Fibroblast of skin of back (primary cell): Measurements from ENCODE around the gene MED12L.
"Not testable (repeated sequence)": the region's sequence is repeated elsewhere in the genome, so short reads cannot be mapped to it uniquely, and the experiment has no call there.

Source experiments
- DNase-seq: peaks from one replicate; pipeline ENCODE4 v3.0.0-alpha.2; 2013

The MED12L gene

DNA sequence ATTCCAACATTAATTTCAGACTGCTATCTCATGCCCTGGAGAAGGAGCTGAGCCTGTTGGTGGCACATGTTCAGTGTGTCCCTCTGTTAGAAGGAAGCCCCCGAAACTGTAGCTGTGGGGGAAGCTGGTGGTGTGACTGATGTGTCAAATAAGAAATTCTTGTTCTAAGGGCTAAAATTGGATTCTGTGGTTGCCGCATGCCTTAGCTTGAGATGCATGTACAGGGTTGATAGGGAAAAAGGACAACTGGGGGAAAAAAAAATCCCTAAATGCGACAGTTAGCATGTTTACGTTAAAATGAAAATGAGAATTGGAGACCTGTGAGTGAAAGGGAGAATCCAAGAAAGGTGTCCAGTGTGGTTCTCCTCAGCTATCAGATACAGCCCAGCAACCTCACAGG, 58.6 kb downstream of the MED12L start:
- DNase-seq: no peak

- no peak for DNase-seq
Observed at GRCh38 chr3:151144760-151145159, 59.3 kb downstream of the MED12L start.

GRCh38 chr3:151145713-151146070, 60.2 kb downstream of the MED12L start:
- DNase-seq: no peak

DNA sequence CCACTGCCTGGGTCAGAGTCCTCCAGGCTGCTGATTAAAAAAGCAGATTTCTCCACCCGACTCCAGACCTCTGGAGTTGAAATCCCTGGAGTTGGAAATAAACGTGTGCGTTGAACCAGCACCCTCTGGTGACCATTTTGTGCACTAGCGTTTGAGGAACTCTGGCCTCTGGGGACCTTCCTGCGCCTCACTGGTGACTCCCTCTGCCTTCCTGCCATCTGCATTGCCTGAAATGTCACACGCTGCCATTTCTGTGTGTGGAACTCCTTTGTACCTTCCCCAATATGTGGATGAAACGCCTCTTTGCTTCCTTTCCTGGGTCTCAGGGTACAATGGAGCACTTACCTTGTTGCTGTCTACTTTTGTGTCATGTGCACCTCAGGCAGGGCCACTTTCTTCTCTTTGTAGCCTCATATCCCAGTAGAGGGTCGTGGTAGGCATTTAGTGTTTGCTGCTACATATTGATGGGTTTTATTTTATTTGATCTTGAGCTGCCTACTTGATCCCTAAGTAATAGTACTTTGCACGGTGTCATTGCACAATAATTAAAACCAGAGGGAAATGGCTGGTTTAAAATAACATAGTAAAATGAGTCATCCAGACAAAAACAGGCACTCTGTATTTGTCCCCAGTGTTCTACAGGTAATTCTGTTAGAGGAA, 60.7 kb downstream of the MED12L start:
- DNase-seq: peak; percentile 83

GRCh38 chr3:151146731-151147091, 61.2 kb downstream of the MED12L start:
- peak; percentile 2 for DNase-seq

- no peak for DNase-seq
Observed at GRCh38 chr3:151147299-151147698, 61.8 kb downstream of the MED12L start.

- no peak for DNase-seq
Observed at GRCh38 chr3:151152455-151153079, 67.1 kb downstream of the MED12L start.

DNA sequence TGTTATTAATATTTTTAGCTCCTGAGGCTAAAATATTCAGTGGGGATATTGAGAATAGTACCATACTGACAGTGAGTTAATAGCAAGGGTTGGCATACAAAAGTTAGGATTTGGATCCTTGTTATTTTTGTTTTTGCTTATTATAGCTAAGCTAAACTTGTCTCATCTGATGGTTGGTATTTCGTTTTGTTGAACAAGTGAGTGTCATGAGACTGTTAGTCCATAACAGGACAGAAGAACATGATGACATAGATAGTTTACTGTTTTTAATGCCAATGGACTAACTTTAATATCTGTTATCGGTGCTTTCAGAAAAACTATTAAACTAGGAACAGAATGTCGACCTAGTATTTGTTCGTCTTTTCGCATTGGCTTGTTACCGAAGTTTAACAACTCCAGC, 69.1 kb downstream of the MED12L start:
- no peak for DNase-seq

DNA sequence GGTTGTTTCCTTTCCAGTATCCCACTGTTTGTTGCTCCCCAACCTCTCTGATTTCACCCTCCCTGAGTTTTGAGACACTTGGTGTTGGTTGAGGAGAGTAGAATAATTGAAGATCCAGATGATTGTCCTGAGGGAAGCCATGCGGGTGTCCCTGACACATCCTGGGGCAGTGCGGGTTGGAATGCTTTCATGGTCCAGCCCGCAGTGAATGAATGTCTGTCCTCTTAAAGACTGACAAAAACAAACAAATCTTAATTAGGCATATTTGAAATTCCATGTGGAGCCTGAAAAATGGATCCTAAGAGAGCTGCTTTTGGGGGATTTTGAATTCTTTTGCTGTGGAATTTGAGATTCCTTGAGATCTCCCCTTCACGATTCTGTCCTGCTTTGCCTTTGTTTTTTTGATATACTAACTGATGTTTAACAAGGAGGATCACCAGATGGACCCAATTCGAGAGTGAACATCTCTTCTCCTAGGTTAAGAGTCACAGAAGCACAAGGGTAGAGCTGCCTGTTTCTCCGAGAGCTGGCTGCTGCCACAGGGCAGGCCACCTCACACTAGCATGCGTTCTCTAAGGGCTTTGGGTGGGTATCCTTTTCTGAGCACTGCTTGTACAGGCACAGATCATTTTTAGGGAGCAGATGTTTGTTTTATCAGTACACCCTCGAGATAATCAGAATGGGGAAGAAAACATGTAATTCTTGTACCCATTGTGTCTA, 70.1 kb downstream of the MED12L start:
- peak; percentile 26 for DNase-seq

DNA sequence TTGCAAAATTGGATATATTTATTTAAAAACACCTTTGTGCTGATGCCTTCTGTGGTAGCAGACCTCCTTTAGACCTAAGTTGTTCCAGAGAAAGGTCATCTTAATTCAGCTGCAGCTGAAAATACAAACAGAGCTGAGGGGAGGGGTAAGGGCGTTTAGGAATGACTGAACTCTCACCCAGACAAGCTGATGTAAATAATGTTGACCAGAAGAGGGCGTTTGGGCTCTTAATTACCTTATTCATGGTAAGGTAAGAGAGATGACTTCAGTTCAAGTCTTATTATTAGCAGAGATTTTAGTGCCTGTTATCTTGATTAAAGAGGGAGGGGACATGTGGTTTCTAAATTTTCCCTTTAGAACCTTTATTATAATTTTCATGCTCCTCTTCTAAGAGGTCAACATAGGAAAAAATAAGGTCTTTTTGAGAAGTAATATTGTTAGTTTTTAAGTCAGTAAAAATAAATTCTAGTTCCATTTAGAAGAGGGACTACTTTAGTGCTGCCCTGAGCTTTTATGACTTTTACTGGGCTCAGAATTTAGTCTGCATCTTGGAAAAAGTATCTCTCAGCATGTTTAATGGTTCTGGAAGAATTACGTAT, 71.3 kb downstream of the MED12L start:
- peak; percentile 59 for DNase-seq

DNA sequence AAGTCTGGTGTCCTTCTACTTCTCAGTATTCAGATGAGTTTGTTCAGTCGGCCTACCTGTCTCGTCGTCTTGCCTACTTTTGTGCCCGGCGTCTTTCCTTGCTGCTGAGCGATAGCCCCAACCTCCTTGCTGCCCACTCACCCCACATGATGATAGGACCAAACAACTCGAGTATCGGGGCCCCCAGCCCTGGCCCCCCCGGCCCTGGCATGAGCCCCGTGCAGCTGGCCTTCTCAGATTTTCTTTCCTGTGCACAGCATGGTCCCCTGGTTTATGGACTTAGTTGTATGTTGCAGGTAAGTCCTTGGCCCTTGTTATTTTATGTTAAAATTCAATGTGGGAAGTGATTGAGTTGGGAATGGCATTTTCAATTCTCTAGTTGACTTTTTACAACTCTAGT, 74.3 kb downstream of the MED12L start:
- DNase-seq: no peak

DNA sequence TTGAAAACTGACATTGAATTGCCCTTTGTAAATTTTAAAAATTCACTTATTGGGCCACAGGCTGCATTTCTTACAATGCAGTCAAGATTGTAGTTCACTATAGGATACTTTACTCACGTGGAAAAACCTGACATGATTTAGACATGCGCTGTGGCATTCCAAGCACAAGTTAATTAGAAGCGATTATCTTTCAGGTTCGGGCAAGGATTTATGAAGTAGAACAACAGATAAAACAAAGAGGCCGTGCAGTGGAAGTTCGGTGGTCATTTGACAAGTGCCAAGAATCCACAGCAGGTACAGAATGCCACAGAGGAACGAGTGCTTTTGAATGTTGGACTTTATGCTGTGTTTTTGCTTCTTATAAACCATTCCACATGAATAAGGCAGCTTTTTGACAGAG, 79.8 kb downstream of the MED12L start:
- no peak for DNase-seq

- DNase-seq: no peak
Observed at GRCh38 chr3:151166161-151166560, 80.7 kb downstream of the MED12L start.

DNA sequence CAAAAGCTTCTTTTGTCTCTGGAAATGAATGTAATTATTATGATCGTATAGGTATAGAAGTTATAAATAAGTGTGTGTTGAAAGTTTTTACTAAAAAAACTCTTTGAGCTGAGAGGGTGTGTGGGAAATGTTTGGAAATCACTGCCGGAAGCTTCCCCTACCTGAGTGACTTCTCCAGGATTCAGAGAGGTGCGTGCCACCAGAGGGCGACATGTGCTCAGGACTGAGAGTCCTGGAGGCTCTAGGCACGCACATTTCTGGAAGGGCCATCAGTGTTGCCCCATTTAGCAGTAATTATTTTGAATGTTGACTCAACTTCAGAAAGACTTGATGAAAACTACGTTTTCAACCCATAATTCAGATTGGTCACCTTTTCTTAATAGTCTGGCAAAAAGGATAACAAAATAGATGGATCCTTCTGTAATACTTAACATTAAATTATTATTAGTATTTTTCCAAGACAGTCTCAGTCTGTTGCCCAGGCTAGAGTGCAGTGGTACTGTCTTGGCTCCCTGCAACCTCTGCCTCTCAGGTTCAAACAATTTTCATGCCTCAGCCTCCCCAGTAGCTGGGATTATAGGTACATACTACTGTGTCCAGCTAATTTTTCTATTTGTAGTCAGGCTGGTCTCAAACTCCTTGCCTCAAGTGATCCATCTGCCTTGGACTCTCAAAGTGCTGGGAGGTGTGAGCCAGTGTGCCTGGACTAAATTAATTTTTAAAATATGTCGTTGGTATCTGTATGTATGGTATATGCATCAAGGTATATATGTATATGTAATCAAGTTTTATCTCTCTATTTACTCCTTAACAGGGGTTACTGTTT, 83.0 kb downstream of the MED12L start:
- peak; percentile 66 for DNase-seq

DNA sequence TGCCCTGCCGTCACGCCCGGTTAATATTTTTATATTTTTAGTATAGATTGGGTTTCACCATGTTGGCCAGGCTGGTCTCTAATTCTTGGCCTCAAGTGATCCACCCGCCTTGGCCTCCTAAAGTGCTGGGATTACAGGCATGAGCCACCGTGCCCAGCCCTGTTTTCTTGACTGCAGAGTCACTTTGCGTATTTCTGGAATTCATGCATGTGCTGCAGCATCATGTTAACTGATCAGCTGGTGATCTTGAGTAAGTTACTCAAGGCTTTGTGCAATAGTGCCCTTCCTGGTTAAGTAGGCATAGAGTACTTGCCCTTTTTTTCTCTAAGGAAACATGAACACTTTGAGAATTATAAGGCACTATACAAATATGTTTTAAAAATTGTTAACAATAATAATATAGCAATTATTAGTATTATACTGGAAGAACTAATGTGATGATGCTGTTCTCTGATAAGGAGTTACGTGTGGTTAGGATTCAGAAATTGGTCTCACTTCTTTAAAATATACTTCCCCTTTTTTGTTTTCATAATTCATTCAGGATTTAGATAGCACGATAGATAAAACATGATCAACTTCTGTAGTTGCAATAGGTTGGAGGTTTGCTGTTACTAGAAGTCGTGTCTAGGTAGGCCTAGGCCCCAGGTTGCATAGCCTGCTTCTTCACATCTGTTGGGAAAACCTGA, 83.9 kb downstream of the MED12L start:
- no peak for DNase-seq

- not testable (repeated sequence) for DNase-seq
Observed at GRCh38 chr3:151169948-151170679, 84.7 kb downstream of the MED12L start.

DNA sequence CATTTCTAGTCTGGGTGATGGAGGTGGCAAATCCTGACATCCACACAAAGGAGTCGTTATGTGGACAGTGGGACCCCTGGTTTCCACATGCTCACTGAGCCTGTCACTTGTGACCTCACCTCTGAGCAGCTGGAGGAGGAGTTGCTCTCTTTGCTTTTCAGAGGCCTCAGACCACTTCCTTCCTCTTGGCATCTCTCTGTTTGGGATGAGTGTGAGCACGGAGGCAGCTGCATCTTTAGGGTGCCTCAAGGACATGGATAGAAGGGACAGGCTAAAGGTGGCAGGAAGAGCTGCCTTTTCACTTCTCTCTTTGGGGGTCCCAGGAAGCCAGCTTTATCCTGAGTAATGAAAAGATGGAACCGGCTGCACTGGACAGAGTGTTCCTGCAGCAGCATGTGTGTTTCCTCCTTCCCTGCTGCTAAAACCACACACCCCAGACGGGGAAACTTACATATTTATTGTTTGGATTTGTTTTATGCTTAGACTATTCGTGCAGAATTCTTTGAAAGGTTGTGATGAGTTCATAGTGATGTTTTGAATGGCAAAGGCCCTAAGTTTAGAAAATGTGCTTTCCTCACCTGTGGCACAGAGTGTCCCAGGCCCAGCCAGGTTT, 85.8 kb downstream of the MED12L start:
- DNase-seq: peak; percentile 6

DNA sequence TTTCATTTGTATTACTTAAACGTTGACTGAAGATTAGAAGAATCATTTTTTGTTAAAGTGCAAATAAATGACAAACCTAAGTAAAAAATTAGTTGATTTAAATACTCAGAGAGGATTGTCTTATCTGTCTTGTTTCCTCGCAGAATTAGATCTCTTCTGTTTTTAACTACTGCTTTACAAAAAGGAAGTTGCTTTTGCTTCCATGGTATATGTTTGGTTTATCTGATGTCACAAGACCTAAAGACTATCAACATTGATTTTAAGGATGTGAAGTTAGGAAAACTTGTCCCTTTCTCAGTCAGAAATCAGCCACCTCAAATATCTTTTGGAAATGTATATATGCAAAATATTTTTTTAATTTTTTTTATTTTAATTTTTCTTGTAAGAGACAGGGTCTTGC, 88.9 kb downstream of the MED12L start:
- no peak for DNase-seq

GRCh38 chr3:151175952-151176351, 90.5 kb downstream of the MED12L start:
- DNase-seq: no peak

DNA sequence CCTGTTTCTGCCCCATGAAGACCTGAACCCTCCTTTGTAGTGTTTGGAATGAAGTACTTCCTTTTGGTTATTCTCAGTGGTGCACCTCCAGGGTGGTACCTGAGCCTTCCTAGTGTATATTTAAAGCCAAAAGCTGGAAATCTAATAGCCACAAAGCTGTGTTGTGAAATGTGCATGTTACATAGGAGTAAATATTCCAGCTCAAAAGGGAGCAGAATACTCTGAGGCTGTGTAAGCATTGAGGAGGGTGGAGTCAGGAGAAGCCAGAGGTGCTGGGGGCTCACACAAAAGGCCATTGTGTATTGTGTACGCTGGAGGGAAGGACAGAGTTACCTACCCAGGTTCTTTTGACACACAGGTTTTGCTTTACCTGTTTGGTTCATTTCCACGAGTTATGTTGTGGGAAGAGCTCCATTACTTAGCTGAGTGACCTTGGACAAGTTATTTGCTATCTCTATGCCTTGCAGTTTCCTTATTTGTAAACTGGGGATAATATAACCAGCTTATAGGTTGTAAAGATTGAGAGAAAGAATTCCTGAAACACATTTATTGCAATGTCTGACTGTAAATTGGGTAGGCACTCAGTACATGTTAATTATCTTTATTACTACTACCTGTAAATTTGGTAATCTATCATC, 92.9 kb downstream of the MED12L start:
- DNase-seq: no peak
